Measurements from ENCODE around the gene PAQR5. TPM values are rescaled to one million over a fixed set of nuclear protein-coding genes. Genes with fewer than 3 reads are reported as not detected.

PAQR5 gene
- total RNA-seq, 1 experiment from 2014 or later, result 2.0 TPM

DNA sequence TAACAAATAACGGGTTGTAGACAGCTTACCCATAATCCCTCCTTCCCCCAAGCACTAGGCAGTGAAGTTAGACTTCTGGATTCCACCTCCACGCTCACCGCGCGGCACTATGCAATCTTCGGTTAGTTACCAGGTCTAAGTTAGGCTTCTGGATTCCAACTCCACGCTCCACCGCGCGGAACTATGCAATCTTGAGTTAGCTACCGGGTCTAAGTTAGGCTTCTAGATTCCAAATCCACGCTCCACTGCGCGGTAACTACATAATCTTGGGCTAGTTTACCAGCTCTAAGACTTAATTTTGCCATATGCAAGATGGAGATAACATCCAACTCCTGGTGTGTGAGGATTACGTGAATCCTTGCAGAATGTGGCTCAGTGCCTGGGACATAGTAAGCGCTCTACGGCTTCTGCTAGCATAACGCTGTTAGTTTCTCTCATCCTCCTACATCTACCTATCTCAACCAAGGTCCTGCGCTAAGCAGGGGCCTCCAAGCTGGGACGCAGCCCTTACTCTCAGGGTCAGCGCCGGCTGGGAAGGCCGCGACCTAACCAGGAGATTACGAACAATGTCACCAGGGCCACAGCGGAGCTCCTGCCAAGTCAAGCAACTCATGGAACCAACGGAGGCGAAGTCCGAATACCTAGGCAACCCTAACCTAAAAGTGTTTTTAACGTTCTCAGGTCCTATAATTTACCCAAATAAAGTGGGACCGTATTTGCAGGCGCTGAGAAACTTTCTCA is 153.4 kb downstream of the PAQR5 start:
- BruUV-seq (replicated peaks), result no TSS peak
- H3K9me3 ChIP-seq (ENCODE audit: control insufficient read depth, insufficient read depth, low read depth, low read length), result no peaks in the 10 kb centered on the region
- in situ Hi-C loops (cut with HindIII; ENCODE audit: low pct_unique_long_range_greater_than_20kb, low sequenced_read_pairs) (no loop called here), intact Hi-C loops (cut with micrococcal nuclease; ENCODE audit: unreplicated experiment) (no loop called here)
- peak overlapping the region; percentile 79 to 97 for H3K4me3 ChIP-seq (ENCODE audit: low read depth in 2 of 2, low read length in 2 of 2)
- peak overlapping the region; percentile 97 for H3K27ac ChIP-seq (ENCODE audit: low read length)
- POLR2A ChIA-PET, result interaction anchor here (0.5 to 1.7 kb wide), 8 partner anchors 11 to 745 kb away, joined by 3 to 24 read pairs (median 4); no protein-coding TSS in a partner anchor
- DNase-seq (ENCODE audit: low read depth, low spot score) (no peak), ATAC-seq (peak; percentile 79)
- H3K27me3 ChIP-seq (ENCODE audit: control insufficient read depth, insufficient read depth, low read length), result no peaks in the 10 kb centered on the region
- CTCF ChIA-PET, result interaction anchor here (0.8 to 1.1 kb wide), 2 partner anchors 11 kb away, joined by 3 to 4 read pairs; no protein-coding TSS in a partner anchor
- peaks cover 52% of the 10 kb centered on the region for H3K36me3 ChIP-seq (ENCODE audit: control insufficient read depth, insufficient read depth, low read length)
- H3K4me1 ChIP-seq (ENCODE audit: control insufficient read depth, insufficient read depth, low read length), result peaks cover 29% of the 10 kb centered on the region
- no peak for TF ChIP-seq SIN3A (IDR thresholded peaks at IDR 0.05; ENCODE audit: borderline replicate concordance, insufficient read depth, low read depth, low read length)
- TF ChIP-seq POLR2AphosphoS5 (IDR thresholded peaks at IDR 0.05; ENCODE audit: low read depth, low read length), result no peak
- no peak for TF ChIP-seq REST (IDR thresholded peaks at IDR 0.05; ENCODE audit: insufficient read depth in 1 of 2, low read depth in 2 of 2, low read length in 1 of 2)
- TF ChIP-seq CTCF (IDR thresholded peaks at IDR 0.05), result no peak
- no peak for TF ChIP-seq TCF7L2 (IDR thresholded peaks at IDR 0.05; ENCODE audit: low read depth, low read length)

GRCh38 chr15:69452692-69453521 is 154.2 kb downstream of the PAQR5 start, which contains the start of gene RPLP1:
Gene RPLP1 (plus strand): TSS chr15:69452818. CDS start chr15:69452949, 131 bp downstream.
- in situ Hi-C loops (cut with HindIII; ENCODE audit: low pct_unique_long_range_greater_than_20kb, low sequenced_read_pairs), result no loop called here

More at GRCh38 chr15:69452692-69453521, 154.2 kb downstream of the PAQR5 start, which contains the start of gene RPLP1:
- H3K4me3 ChIP-seq (ENCODE audit: low read depth in 2 of 2, low read length in 2 of 2), result peak within 1 kb of the TSS; percentile 79 to 97
- no TSS peak for BruUV-seq (replicated peaks)
- ATAC-seq (peak; percentile 91), DNase-seq (ENCODE audit: low read depth, low spot score) (peak; percentile 90)
- no peaks in the 10 kb centered on the region for H3K9me3 ChIP-seq (ENCODE audit: control insufficient read depth, insufficient read depth, low read depth, low read length)
- POLR2A ChIA-PET, result interaction anchor here (0.6 to 1.7 kb wide), 4 partner anchors 10 to 58 kb away, joined by 3 to 13 read pairs (median 4); no protein-coding TSS in a partner anchor
- CTCF ChIA-PET, result interaction anchor here (1.1 kb wide), 1 partner anchor 10 kb away, joined by 3 read pairs; no protein-coding TSS in a partner anchor
- intact Hi-C loops (cut with micrococcal nuclease; ENCODE audit: unreplicated experiment), result no loop called here
- peaks cover 44% of the 10 kb centered on the region for H3K36me3 ChIP-seq (ENCODE audit: control insufficient read depth, insufficient read depth, low read length)
- TF ChIP-seq REST (IDR thresholded peaks at IDR 0.05; ENCODE audit: insufficient read depth in 1 of 2, low read depth in 2 of 2, low read length in 1 of 2) (peak; percentile 28 to 81; a peak in 3 of 4 replicates), CTCF (IDR thresholded peaks at IDR 0.05) (no peak), TCF7L2 (IDR thresholded peaks at IDR 0.05; ENCODE audit: low read depth, low read length) (0 out of 2 replicates have a peak, but pooled peaks have one; percentile 18), SIN3A (IDR thresholded peaks at IDR 0.05; ENCODE audit: borderline replicate concordance, insufficient read depth, low read depth, low read length) (peak; percentile 84; the same call in 1 of the 2 replicates), POLR2AphosphoS5 (IDR thresholded peaks at IDR 0.05; ENCODE audit: low read depth, low read length) (peak; percentile 99)
- H3K27me3 ChIP-seq (ENCODE audit: control insufficient read depth, insufficient read depth, low read length), result no peaks in the 10 kb centered on the region
- peaks cover 29% of the 10 kb centered on the region for H3K4me1 ChIP-seq (ENCODE audit: control insufficient read depth, insufficient read depth, low read length)
- peak within 1 kb of the TSS; percentile 97 for H3K27ac ChIP-seq (ENCODE audit: low read length)
